Activated naive CD4-positive, alpha-beta T cell treated with anti-CD3 and anti-CD28 coated beads, Interleukin-2, amount 10 ng/mL, durations not matched to agents 7 days and 5 days (primary cell): ENCODE data around the gene SEL1L2.

Experiments
- CTCF ChIA-PET: fragments of 350-600 bp; sonication (Branson Sonifier 250); formaldehyde crosslinking; loops from one replicate; lab custom pipeline; 2021; ENCODE audit warnings: antibody characterized with exemption; lab: Charles Lee
- DNase-seq: peaks from one replicate; pipeline ENCODE4 v3.0.0-alpha.2; 2020
- H3K27ac Mint-ChIP-seq: one replicate; pipeline ENCODE4 v1.8.0; 2021; ENCODE audit warnings: mild to moderate bottlenecking, moderate library complexity, mixed read lengths
- H3K27me3 Mint-ChIP-seq: one replicate; pipeline ENCODE4 v1.8.0; 2021; ENCODE audit warnings: mild to moderate bottlenecking, mixed read lengths
- H3K36me3 Mint-ChIP-seq: one replicate; pipeline ENCODE4 v1.8.0; 2021; ENCODE audit warnings: mixed read lengths
- H3K4me1 Mint-ChIP-seq: one replicate; pipeline ENCODE4 v1.8.0; 2021; ENCODE audit warnings: mixed read lengths
- H3K4me3 Mint-ChIP-seq: one replicate; pipeline ENCODE4 v1.8.0; 2021; ENCODE audit warnings: mild to moderate bottlenecking, moderate library complexity, mixed read lengths
- H3K9me3 Mint-ChIP-seq: one replicate; pipeline ENCODE4 v1.8.0; 2021; ENCODE audit warnings: mixed read lengths

SEL1L2 gene

GRCh38 chr20:13865791-13866351, 124.5 kb downstream of the SEL1L2 start:
- H3K4me1 Mint-ChIP-seq, result no peaks in the 10 kb centered on the region
- CTCF ChIA-PET, result no interaction called here
- no peak for DNase-seq
- H3K36me3 Mint-ChIP-seq, result no peaks in the 10 kb centered on the region
- no peak overlapping the region for H3K27ac Mint-ChIP-seq
- H3K9me3 Mint-ChIP-seq, result no peaks in the 10 kb centered on the region
- no peak overlapping the region for H3K4me3 Mint-ChIP-seq
- H3K27me3 Mint-ChIP-seq, result peaks cover 3% of the 10 kb centered on the region

DNA sequence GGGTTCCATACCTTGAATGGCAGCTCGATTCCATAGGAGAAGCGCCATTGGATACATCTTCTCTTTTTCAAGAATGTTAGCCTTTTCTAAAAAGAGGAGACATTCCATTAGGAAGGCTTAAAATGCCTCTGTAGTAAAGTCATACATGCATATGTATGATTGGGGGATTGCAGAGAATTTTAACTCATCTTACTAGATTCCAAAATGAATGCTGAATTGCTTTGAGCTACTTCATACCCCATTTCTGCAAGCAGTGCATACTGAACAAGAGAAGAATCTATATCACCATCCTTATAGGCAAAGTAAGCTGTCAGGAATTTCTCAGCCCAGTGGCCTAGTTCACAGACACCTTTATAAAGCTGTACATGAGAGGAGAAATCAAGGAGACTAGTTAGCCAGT, 125.3 kb downstream of the SEL1L2 start:
- Mint-ChIP-seq H3K9me3 (no peaks in the 10 kb centered on the region), H3K36me3 (no peaks in the 10 kb centered on the region), H3K4me1 (no peaks in the 10 kb centered on the region), H3K27ac (no peak overlapping the region), H3K4me3 (no peak overlapping the region), H3K27me3 (peaks cover 3% of the 10 kb centered on the region)
- CTCF ChIA-PET, result no interaction called here
- no peak for DNase-seq

GRCh38 chr20:13863244-13863643, 127.2 kb downstream of the SEL1L2 start:
- CTCF ChIA-PET, result no interaction called here
- no peak overlapping the region for H3K4me3 Mint-ChIP-seq

DNA sequence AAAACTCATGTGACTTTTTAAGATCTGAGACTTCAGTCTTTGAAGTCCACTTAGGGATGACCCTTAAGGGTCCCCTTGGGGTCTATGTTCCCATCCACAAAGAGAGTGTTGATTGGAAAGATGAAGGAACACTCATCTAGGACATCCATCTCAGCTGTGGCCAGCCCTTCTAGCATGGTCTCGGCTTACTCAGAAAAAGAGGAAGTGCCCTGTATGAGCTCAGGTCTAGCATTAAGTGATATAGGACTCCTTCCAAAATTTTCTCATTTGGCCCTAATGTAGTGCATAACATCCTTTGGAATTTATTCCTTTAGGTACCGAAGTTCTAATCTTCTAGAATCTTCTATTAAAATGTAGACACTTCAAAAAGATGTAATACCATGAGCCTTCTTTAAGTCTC, 128.2 kb downstream of the SEL1L2 start:
- Mint-ChIP-seq H3K27ac (no peak overlapping the region), H3K4me1 (no peaks in the 10 kb centered on the region), H3K4me3 (no peak overlapping the region), H3K9me3 (no peaks in the 10 kb centered on the region), H3K36me3 (no peaks in the 10 kb centered on the region), H3K27me3 (peaks cover 3% of the 10 kb centered on the region)
- CTCF ChIA-PET, result no interaction called here
- DNase-seq, result no peak

More at GRCh38 chr20:13863244-13863643, 127.2 kb downstream of the SEL1L2 start:
- Mint-ChIP-seq H3K27ac (no peak overlapping the region), H3K4me1 (no peaks in the 10 kb centered on the region), H3K9me3 (no peaks in the 10 kb centered on the region), H3K36me3 (no peaks in the 10 kb centered on the region), H3K27me3 (peaks cover 3% of the 10 kb centered on the region)
- DNase-seq, result no peak

DNA sequence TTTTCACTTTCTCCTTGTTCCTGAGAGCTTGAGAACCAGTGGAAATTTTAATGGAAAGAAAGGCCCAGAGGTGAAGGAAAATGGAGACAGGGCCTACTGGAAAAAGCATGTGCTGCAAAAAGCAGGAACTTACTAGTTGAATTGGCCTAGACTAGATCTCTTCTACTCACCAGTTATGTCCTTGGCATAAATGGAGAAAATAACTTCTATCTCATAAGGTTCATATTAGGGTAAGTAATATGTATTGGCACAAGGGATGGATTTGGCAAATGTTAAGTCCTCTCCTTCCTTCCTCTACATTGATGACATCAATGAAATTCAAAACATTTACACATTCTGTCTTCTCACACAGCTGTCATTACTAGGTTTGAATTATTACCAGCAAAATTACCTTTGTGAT, 131.5 kb downstream of the SEL1L2 start:
- CTCF ChIA-PET, result no interaction called here
- no peaks in the 10 kb centered on the region for H3K4me1 Mint-ChIP-seq
- no peaks in the 10 kb centered on the region for H3K9me3 Mint-ChIP-seq
- no peak for DNase-seq
- no peak overlapping the region for H3K4me3 Mint-ChIP-seq
- H3K27ac Mint-ChIP-seq, result no peak overlapping the region
- peaks cover 4% of the 10 kb centered on the region for H3K27me3 Mint-ChIP-seq
- no peaks in the 10 kb centered on the region for H3K36me3 Mint-ChIP-seq

DNA sequence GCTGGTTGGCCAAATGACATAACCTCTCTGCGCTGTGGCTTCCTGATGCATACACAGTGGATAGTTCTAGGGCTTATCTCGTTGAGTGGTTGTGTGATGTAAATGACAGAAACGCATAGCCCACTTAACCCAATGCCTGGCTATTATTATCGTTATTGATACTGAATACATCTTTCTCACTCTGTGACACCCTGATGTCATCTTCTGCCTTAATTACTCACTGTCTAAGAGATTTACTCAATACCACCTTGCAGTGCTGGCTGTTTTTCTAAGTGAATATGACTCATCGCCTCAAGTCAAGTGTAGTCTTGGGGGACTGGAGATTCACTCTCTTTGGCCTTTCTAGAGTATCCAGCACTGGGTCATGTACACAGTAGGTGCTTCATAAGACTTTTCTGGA, 132.0 kb downstream of the SEL1L2 start:
- no peak for DNase-seq
- Mint-ChIP-seq H3K27ac (no peak overlapping the region), H3K4me1 (no peaks in the 10 kb centered on the region), H3K27me3 (peaks cover 4% of the 10 kb centered on the region), H3K4me3 (no peak overlapping the region), H3K36me3 (no peaks in the 10 kb centered on the region), H3K9me3 (no peaks in the 10 kb centered on the region)
- CTCF ChIA-PET, result no interaction called here

DNA sequence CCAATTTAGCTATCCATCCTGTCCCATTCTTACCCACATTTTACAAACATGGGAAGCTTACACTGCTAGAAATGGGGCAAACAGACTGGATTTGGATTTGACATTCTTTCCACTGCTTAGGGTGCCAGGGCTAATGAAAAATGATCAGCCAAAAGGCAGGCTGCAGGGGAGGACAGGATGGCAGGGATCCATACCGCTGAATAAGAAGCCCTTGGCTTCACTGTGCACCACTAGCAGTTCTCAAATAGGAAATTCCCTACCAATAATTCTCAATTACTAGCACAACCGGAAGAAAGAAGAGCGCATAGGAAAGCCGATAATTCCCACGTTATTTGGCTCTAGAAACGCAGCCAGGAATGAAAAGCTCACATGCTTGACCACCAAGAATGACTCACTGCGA, 132.5 kb downstream of the SEL1L2 start:
- no peak overlapping the region for H3K4me3 Mint-ChIP-seq
- CTCF ChIA-PET, result no interaction called here
- DNase-seq, result no peak
- no peaks in the 10 kb centered on the region for H3K9me3 Mint-ChIP-seq
- no peaks in the 10 kb centered on the region for H3K4me1 Mint-ChIP-seq
- no peaks in the 10 kb centered on the region for H3K36me3 Mint-ChIP-seq
- H3K27ac Mint-ChIP-seq, result no peak overlapping the region
- H3K27me3 Mint-ChIP-seq, result peaks cover 4% of the 10 kb centered on the region

DNA sequence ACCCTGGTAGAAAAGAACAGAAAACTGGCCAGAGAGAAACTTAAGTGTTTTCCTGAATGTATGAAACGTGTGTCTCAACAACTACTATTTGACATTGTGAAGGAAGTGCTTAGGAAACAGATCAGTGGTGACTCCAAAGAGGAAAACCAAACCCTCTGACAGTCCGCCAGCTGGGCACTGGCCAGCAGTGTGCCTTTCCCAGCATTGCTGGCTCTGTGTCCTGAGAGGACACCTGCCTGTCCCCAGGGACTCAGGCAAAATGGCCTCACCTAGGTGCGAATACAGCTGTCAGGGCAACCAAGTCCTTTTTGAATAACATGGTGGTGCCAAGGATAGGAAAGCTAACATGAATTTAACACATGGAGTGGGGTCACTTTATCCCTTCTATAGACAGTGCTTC, 133.1 kb downstream of the SEL1L2 start:
- Mint-ChIP-seq H3K27ac (no peak overlapping the region), H3K9me3 (no peaks in the 10 kb centered on the region), H3K27me3 (peaks cover 4% of the 10 kb centered on the region), H3K4me1 (no peaks in the 10 kb centered on the region), H3K36me3 (no peaks in the 10 kb centered on the region), H3K4me3 (no peak overlapping the region)
- CTCF ChIA-PET, result no interaction called here
- no peak for DNase-seq

DNA sequence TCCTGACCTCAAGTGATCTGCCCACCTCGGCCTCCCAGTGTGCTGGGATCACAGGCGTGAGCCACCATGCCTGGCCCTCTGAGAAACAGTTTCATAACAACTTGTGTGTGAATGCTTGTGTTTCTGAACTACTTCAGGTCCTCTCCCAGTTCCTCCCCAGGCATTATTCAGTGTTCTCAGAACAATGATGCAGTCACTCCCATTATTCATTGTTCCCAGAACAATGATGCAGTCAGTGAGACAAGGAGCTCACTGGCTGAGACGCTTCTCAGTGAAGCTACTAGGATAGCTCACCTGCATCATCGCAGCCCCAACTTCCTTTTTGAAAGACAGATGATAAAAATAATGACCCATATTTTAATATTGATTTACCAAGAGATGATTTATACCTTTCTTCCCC, 134.1 kb downstream of the SEL1L2 start:
- Mint-ChIP-seq H3K4me3 (no peak overlapping the region), H3K36me3 (no peaks in the 10 kb centered on the region)
- DNase-seq, result no peak

GRCh38 chr20:13855613-13856012, 134.8 kb downstream of the SEL1L2 start:
- H3K36me3 Mint-ChIP-seq, result no peaks in the 10 kb centered on the region
- no peak for DNase-seq
- peaks cover 4% of the 10 kb centered on the region for H3K27me3 Mint-ChIP-seq
- no peaks in the 10 kb centered on the region for H3K9me3 Mint-ChIP-seq
- CTCF ChIA-PET, result no interaction called here
- no peak overlapping the region for H3K27ac Mint-ChIP-seq
- H3K4me1 Mint-ChIP-seq, result no peaks in the 10 kb centered on the region
- no peak overlapping the region for H3K4me3 Mint-ChIP-seq

More for the DNA sequence above, 134.1 kb downstream of the SEL1L2 start:
- CTCF ChIA-PET, result no interaction called here
- H3K4me1 Mint-ChIP-seq, result no peaks in the 10 kb centered on the region
- no peak overlapping the region for H3K27ac Mint-ChIP-seq
- no peaks in the 10 kb centered on the region for H3K9me3 Mint-ChIP-seq
- H3K27me3 Mint-ChIP-seq, result peaks cover 4% of the 10 kb centered on the region

DNA sequence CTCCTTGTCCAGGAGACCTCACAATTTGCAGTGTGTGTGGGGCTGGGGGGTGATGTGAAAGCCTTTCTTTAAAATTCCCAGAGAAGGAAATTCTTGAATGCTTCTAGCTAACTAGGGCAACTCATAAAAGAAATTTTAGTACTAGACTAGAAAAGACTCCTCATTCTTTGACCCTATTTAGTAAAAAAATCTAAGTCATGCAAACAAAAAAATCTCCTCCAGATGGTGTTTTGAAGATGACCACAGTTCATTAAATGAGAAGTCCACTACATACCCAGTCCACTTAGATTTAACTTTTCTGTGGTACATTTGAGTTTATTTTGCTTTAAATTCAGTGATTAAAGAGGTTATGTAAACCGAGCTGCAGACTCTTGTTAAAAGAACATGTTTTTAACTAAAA, 138.1 kb downstream of the SEL1L2 start:
- peaks cover 4% of the 10 kb centered on the region for H3K27me3 Mint-ChIP-seq
- H3K36me3 Mint-ChIP-seq, result no peaks in the 10 kb centered on the region
- no peaks in the 10 kb centered on the region for H3K9me3 Mint-ChIP-seq
- H3K27ac Mint-ChIP-seq, result no peak overlapping the region
- no peaks in the 10 kb centered on the region for H3K4me1 Mint-ChIP-seq
- DNase-seq, result no peak
- CTCF ChIA-PET, result no interaction called here
- no peak overlapping the region for H3K4me3 Mint-ChIP-seq

DNA sequence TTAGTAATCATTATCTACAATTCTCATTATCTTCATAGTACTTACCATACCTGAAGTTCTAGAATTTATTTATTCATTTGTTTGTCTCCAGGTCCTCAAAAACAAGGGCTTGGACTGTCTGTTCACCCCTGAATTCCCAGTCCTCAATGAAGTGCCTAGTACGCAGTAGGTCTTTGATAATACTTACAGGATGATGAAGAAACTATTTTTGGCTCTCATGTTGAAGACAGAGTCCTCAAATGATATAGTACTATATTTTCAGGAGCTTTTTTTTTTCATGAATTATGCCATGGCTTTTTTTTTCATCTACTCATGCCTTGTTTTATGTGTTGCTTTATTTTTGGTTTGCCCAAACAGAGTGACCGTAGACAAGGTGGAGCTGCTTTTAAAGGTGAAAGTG, 139.1 kb downstream of the SEL1L2 start:
- DNase-seq, result no peak
- no peaks in the 10 kb centered on the region for H3K36me3 Mint-ChIP-seq
- no peak overlapping the region for H3K27ac Mint-ChIP-seq
- peaks cover 4% of the 10 kb centered on the region for H3K27me3 Mint-ChIP-seq
- no peaks in the 10 kb centered on the region for H3K9me3 Mint-ChIP-seq
- H3K4me1 Mint-ChIP-seq, result no peaks in the 10 kb centered on the region
- CTCF ChIA-PET, result no interaction called here
- no peak overlapping the region for H3K4me3 Mint-ChIP-seq

DNA sequence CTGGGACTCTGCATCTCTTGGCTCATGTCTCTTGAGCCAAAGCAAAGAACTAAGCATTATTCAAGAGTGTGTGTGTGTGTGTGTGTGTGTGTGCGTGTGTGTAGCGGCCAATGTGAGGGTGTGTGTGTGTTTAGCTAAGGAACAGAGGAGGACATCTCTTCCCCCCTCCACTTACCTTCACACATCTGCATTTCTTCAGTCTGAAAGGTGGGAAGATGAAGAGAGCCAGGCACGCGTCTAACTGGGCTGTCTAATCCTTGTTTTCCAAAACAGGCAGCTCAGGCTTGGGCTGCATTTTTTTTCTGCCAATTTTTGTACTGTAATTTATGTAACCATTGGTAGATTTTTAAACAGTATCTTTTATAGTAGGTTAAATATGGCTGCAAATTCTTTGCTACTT, 146.1 kb downstream of the SEL1L2 start:
- H3K27ac Mint-ChIP-seq, result no peak overlapping the region
- H3K36me3 Mint-ChIP-seq, result no peaks in the 10 kb centered on the region
- CTCF ChIA-PET, result no interaction called here
- H3K27me3 Mint-ChIP-seq, result peaks cover 2% of the 10 kb centered on the region
- DNase-seq, result no peak
- H3K9me3 Mint-ChIP-seq, result no peaks in the 10 kb centered on the region
- no peak overlapping the region for H3K4me3 Mint-ChIP-seq
- no peaks in the 10 kb centered on the region for H3K4me1 Mint-ChIP-seq

- Mint-ChIP-seq H3K9me3 (no peaks in the 10 kb centered on the region), H3K27ac (no peak overlapping the region), H3K27me3 (peaks cover 8% of the 10 kb centered on the region), H3K36me3 (no peaks in the 10 kb centered on the region), H3K4me3 (no peak overlapping the region), H3K4me1 (no peaks in the 10 kb centered on the region)
- CTCF ChIA-PET, result no interaction called here
- no peak for DNase-seq
Measured at GRCh38 chr20:13841206-13841605, 149.2 kb downstream of the SEL1L2 start.

- no peak for DNase-seq
- Mint-ChIP-seq H3K36me3 (no peaks in the 10 kb centered on the region), H3K27me3 (peaks cover 13% of the 10 kb centered on the region), H3K4me1 (no peaks in the 10 kb centered on the region), H3K27ac (no peak overlapping the region), H3K9me3 (no peaks in the 10 kb centered on the region), H3K4me3 (no peak overlapping the region)
- CTCF ChIA-PET, result no interaction called here
Measured at GRCh38 chr20:13840093-13840465, 150.3 kb downstream of the SEL1L2 start.
